Measurements from ENCODE around the gene DHX9. TPM values are rescaled to one million over a fixed set of nuclear protein-coding genes. Genes with fewer than 3 reads are reported as not detected.

Gene DHX9
- total and polyA plus RNA-seq, 2 of the 13 experiments (the other 11 are each of a cell fraction or from before 2014, with no cell fraction given): 84.8 to 211 TPM

DNA sequence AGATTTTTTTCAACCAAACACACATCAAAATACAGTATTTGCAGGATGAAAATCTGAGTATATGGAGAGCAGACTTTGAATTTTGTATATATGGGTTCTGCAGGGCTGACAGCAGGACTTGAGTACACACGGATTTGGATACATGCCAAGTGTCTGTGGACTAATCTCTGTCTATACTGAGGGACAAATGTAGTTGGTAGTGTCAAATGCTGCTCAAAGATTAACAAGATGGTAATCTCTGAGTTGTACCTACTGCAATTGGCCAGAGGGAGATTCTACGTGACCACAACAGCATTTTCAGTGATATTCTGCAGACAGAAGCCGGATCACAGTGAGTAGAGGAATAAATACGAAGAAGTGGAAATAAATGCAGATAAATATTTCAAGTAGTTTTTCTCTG is 70.4 kb downstream of the DHX9 start (continued):
- TF ChIP-seq, protein P1, sequence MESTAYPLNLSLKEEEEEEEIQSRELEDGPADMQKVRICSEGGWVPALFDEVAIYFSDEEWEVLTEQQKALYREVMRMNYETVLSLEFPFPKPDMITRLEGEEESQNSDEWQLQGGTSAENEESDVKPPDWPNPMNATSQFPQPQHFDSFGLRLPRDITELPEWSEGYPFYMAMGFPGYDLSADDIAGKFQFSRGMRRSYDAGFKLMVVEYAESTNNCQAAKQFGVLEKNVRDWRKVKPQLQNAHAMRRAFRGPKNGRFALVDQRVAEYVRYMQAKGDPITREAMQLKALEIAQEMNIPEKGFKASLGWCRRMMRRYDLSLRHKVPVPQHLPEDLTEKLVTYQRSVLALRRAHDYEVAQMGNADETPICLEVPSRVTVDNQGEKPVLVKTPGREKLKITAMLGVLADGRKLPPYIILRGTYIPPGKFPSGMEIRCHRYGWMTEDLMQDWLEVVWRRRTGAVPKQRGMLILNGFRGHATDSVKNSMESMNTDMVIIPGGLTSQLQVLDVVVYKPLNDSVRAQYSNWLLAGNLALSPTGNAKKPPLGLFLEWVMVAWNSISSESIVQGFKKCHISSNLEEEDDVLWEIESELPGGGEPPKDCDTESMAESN (CRISPR knock-in tag; conservative IDR thresholded peaks at IDR 0.05): no peak
- TF ChIP-seq ADNP (CRISPR knock-in tag; IDR thresholded peaks at IDR 0.05) (no peak), ZFP36L2 (CRISPR knock-in tag; IDR thresholded peaks at IDR 0.05) (no peak), CEBPG (CRISPR knock-in tag; IDR thresholded peaks at IDR 0.05) (no peak)
- TF ChIP-seq, protein P2, sequence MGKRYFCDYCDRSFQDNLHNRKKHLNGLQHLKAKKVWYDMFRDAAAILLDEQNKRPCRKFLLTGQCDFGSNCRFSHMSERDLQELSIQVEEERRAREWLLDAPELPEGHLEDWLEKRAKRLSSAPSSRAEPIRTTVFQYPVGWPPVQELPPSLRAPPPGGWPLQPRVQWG (CRISPR knock-in tag; IDR thresholded peaks at IDR 0.05; ENCODE audit: borderline replicate concordance, low read depth): no peak

DNA sequence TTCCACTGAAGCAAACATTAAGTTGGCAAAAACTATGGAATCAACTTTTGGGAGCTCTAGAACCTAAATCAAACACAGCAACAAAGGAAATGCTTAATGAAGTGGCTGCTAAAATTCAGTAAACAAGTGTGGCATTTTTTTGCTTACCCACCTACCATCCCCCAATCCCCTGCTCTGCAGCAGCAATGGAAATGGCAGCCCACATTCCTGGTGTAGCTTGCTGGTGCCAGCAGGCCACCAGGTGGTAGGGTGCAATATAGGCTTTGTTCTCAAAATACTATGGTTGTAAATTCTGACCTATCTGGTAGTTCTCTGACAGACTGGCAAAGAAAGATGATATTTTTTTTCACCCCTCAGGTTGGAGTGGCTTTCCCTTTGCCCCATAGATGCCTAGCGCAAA is 71.0 kb downstream of the DHX9 start:
- no peaks in the 10 kb centered on the region for H3K79me2 ChIP-seq (ENCODE audit: insufficient read depth, low read length)
- TF ChIP-seq SOX5 (CRISPR knock-in tag; IDR thresholded peaks at IDR 0.05; ENCODE audit: borderline replicate concordance) (no peak), STAG1 (CRISPR knock-in tag; IDR thresholded peaks at IDR 0.05) (peak; percentile 13; the same call in 1 of the 2 replicates)
- TF ChIP-seq, protein P3, sequence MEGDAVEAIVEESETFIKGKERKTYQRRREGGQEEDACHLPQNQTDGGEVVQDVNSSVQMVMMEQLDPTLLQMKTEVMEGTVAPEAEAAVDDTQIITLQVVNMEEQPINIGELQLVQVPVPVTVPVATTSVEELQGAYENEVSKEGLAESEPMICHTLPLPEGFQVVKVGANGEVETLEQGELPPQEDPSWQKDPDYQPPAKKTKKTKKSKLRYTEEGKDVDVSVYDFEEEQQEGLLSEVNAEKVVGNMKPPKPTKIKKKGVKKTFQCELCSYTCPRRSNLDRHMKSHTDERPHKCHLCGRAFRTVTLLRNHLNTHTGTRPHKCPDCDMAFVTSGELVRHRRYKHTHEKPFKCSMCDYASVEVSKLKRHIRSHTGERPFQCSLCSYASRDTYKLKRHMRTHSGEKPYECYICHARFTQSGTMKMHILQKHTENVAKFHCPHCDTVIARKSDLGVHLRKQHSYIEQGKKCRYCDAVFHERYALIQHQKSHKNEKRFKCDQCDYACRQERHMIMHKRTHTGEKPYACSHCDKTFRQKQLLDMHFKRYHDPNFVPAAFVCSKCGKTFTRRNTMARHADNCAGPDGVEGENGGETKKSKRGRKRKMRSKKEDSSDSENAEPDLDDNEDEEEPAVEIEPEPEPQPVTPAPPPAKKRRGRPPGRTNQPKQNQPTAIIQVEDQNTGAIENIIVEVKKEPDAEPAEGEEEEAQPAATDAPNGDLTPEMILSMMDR (CRISPR knock-in tag; IDR thresholded peaks at IDR 0.05): peak; percentile 18; the same call in 1 of the 2 replicates
- TF ChIP-seq, protein P4, sequence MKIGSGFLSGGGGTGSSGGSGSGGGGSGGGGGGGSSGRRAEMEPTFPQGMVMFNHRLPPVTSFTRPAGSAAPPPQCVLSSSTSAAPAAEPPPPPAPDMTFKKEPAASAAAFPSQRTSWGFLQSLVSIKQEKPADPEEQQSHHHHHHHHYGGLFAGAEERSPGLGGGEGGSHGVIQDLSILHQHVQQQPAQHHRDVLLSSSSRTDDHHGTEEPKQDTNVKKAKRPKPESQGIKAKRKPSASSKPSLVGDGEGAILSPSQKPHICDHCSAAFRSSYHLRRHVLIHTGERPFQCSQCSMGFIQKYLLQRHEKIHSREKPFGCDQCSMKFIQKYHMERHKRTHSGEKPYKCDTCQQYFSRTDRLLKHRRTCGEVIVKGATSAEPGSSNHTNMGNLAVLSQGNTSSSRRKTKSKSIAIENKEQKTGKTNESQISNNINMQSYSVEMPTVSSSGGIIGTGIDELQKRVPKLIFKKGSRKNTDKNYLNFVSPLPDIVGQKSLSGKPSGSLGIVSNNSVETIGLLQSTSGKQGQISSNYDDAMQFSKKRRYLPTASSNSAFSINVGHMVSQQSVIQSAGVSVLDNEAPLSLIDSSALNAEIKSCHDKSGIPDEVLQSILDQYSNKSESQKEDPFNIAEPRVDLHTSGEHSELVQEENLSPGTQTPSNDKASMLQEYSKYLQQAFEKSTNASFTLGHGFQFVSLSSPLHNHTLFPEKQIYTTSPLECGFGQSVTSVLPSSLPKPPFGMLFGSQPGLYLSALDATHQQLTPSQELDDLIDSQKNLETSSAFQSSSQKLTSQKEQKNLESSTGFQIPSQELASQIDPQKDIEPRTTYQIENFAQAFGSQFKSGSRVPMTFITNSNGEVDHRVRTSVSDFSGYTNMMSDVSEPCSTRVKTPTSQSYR (CRISPR knock-in tag; IDR thresholded peaks at IDR 0.05; ENCODE audit: borderline replicate concordance): peak; percentile 65; the same call in 1 of the 2 replicates
- ChIA-PET POLR2A (no interaction called here), CTCF (ENCODE audit: low intra/inter-chr PET ratio, low total read pairs) (no interaction called here)
- in situ Hi-C loops (cut with HindIII; ENCODE audit: extremely low pct_ligation_motif_present, low pct_unique_long_range_greater_than_20kb) (no loop called here), intact Hi-C loops (cut with micrococcal nuclease; ENCODE audit: unreplicated experiment) (no loop called here)
- ATAC-seq (peak; percentile 77), FAIRE-seq (no peak), DNase-seq (ENCODE audit: low spot score) (peak; percentile 6)
- H3K27ac ChIP-seq (ENCODE audit: extremely low read length, insufficient read depth, low read length): no peak overlapping the region
- H3K4me2 ChIP-seq (ENCODE audit: low read depth, low read length): no peak overlapping the region
- H3K36me3 ChIP-seq (replicated peaks in 1 of 2; ENCODE audit: control insufficient read depth in 1 of 2, insufficient read depth in 2 of 2, low read length in 2 of 2): no peaks in the 10 kb centered on the region
- no peak overlapping the region for H3K4me3 ChIP-seq (replicated peaks in 1 of 3; ENCODE audit: insufficient read depth in 1 of 3, low read depth in 2 of 3, low read length in 3 of 3)
- H4K20me1 ChIP-seq (ENCODE audit: insufficient read depth, low read length): no peaks in the 10 kb centered on the region
- no peaks in the 10 kb centered on the region for H3K27me3 ChIP-seq (ENCODE audit: control insufficient read depth in 1 of 2, insufficient read depth in 2 of 2, low read length in 2 of 2)
- H3K9me3 ChIP-seq (ENCODE audit: low read length): no peaks in the 10 kb centered on the region
- BruUV-seq (replicated peaks): no TSS peak
- no peak overlapping the region for H3K9ac ChIP-seq (ENCODE audit: insufficient read depth, low read depth, low read length)
- peaks cover 12% of the 10 kb centered on the region for H3K4me1 ChIP-seq (ENCODE audit: insufficient read depth, low read length)
- WGBS (ENCODE audit: low lambda C conversion rate): 96% methylated on average over 1 of the region's 1 CpG
- no peak overlapping the region for H2AFZ ChIP-seq (ENCODE audit: low read length)
